Epithelial cell of esophagus (primary cell): Measurements from ENCODE around the gene NTM.

Source experiments
- DNase-seq: peaks from one replicate; pipeline ENCODE4 v3.0.0; 2010; ENCODE audit warnings: low read depth
- H3K4me3 ChIP-seq: 2 replicates; pipeline ENCODE4 v1.5.1; 2011; ENCODE audit warnings: mild to moderate bottlenecking, low read length, control low read depth
- CTCF ChIP-seq: IDR thresholded peaks from 2 replicates; pipeline ENCODE4 v1.5.1; 2011; ENCODE audit warnings: low read depth, mild to moderate bottlenecking, low read length, control low read depth, inconsistent platforms; ENCODE audit not compliant: insufficient read depth; ENCODE audit errors: missing control alignments

Gene NTM

GRCh38 chr11:131998020-131998419, 627.6 kb downstream of the NTM start:
- TF ChIP-seq CTCF = no peak
- no peak for DNase-seq
- H3K4me3 ChIP-seq = no peak overlapping the region

DNA sequence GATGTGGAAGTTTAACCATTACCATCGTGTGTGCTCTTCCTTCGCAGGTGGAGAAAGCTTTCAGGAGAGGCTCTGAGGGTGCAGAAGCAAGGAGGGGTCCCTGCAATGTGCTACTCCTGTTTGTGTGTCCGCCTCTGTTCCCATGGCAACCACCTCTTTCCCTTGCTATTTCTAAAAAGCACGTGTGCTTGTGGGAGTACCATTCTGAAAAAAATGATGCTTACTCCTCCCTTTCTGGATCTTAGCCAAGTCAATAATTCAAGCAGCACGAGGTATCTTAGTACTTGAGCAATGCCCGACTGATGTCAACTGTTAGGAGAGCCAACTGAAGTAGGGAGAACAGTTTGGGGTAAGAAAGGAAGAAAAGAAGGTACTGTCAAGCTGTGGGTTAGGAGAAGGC, 628.7 kb downstream of the NTM start:
- DNase-seq = peak; percentile 32
- no peak for TF ChIP-seq CTCF
- H3K4me3 ChIP-seq = no peak overlapping the region

DNA sequence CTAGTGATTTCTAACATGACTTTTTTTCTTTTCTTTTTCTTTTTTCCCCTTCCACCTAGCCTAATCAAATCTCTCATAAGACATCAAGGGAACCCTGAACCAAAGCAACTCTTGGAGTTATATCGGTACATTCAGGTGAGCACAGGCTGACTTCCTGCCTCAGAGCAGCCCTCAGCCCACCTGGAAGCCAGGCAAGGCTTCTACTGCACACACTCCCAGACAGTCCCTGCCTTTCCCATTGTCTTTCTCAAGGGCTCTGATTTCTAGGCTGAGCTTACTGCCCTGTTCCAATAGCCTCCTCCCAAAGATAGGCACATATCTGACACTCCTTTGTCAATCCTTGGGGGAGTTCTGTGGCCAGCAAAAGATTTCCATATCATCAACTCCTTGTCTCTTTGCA, 629.5 kb downstream of the NTM start:
- DNase-seq = no peak
- H3K4me3 ChIP-seq = no peak overlapping the region
- no peak for TF ChIP-seq CTCF

DNA sequence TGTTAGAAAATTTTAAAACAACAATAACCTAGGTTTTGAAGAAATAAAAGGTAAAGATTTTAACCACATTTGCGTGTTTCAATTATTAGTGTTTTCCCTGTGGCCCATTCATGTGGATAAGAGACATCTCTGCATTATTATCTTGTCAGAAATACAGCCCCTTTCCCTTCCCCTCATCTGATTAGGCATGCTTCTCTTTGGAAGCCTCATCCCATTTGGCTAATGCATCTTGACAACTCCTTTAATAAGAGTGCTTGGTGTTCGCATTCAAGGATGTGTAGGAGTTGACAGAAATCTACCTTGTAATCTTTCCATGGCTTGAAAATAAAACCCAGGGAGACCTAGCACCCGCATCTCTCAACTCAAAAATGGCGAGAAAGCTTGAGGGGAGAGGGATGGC, 635.5 kb downstream of the NTM start:
- no peak for DNase-seq
- H3K4me3 ChIP-seq = no peak overlapping the region
- no peak for TF ChIP-seq CTCF

- DNase-seq = no peak
- no peak overlapping the region for H3K4me3 ChIP-seq
- TF ChIP-seq CTCF = no peak
Observed at GRCh38 chr11:132006884-132007580, 636.6 kb downstream of the NTM start.

- no peak for DNase-seq
- no peak overlapping the region for H3K4me3 ChIP-seq
- TF ChIP-seq CTCF = no peak
Observed at GRCh38 chr11:132008226-132008625, 637.8 kb downstream of the NTM start.

DNA sequence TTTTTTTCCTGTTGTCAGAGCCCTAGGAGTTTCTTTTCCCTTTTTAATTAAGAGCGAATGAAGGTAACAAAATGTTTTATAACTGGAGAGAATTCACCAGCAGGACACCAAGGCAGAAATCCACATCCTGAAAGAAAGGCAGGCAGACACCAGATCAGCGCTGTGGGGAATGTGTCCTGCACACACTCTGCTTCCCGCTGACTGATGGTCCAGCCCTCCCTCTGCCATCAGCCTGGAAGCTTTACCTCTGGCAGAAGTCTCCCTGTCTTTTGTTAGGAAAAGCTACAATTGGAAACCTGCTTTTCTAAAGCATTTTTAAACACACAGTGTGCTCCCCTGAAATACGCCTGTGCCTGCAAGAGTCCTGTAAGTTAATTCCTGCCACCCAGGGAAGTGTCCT, 638.5 kb downstream of the NTM start:
- no peak for DNase-seq
- TF ChIP-seq CTCF = no peak
- no peak overlapping the region for H3K4me3 ChIP-seq
